HEK293T (cell line): ENCODE data around the gene GAST.

Experiments
- BHLHE40 ChIP-seq: fragments of 450-650 bp; IDR thresholded peaks from 2 replicates; pipeline ENCODE4 v1.6.1; 2016; ENCODE audit warnings: mild to moderate bottlenecking, moderate library complexity, borderline replicate concordance
- CTBP1 ChIP-seq: fragments of 450-650 bp; IDR thresholded peaks from 2 replicates; pipeline ENCODE4 v1.6.1; 2016; ENCODE audit warnings: borderline replicate concordance
- ELF4 ChIP-seq: fragments of 450-650 bp; IDR thresholded peaks from 2 replicates; pipeline ENCODE4 v1.6.1; 2017; ENCODE audit warnings: antibody characterized with exemption
- FOXA1 ChIP-seq: fragments of 450-650 bp; IDR thresholded peaks from 2 replicates; pipeline ENCODE4 v1.6.1; 2016; ENCODE audit warnings: mild to moderate bottlenecking
- FOXK2 ChIP-seq: fragments of 450-650 bp; IDR thresholded peaks from 2 replicates; pipeline ENCODE4 v1.6.1; 2016; ENCODE audit warnings: mild to moderate bottlenecking

DNA sequence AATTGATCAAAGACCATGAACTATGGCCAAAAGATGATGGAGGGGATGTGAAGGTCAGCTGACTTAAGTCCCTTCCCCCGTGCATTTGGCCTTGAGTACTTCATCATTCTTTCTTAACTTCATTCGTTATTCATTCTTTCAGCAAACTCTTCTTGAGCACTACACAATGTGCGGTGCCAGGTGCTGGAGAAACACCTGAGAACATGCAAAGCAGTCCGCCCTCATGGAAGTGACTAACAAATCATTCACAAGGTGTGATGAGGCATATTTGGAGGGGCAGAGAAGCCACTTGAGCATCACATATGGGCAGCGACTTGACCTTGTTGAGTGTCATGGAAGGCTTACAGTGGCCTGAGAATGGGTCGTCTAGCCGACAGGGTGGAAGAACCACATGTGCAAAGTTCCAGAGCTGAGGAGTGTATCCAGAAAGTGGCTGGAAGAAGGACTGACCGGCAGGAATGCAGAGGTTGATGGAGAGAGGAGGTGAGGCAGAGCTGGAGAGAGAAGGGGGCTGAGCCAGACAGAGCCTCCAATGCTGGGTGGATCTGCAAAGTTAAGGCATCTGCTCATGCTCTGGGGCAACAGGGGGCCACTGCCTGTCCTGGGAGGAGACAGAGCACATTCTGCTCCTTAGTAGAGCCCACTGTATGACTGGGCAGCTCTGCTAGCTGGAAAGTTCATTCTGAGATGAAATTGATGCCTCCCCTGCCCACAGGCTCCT lies 48.5 kb upstream of the GAST start:
- TF ChIP-seq BHLHE40 (no peak), FOXA1 (no peak), FOXK2 (no peak), ELF4 (no peak), CTBP1 (no peak)
